ENCODE measurements around the gene CFDP1. TPM values are rescaled to one million over a fixed set of nuclear protein-coding genes. Genes with fewer than 3 reads are reported as not detected.

The CFDP1 gene
- 10 to 100 TPM; 47.5 to 49.7 TPM for total RNA-seq

- H3K27ac Mint-ChIP-seq: peak within 1 kb of the TSS; percentile 95 to 98
- peaks cover 17 to 34% of the 10 kb centered on the region in 2 donors for H3K36me3 Mint-ChIP-seq
- DNase-seq (ENCODE audit: low spot score in 2 of 2): peak; percentile 95 to 97
- H3K9me3 Mint-ChIP-seq: peaks cover 0 to 7% of the 10 kb centered on the region in 2 donors
- peak; percentile 95 for ATAC-seq
These were observed at the start of gene CFDP1 for GRCh38 chr16:75432828-75433731. TSS of gene CFDP1 (minus strand) at chr16:75433503. CDS start at chr16:75433352, 151 bp downstream.

DNA sequence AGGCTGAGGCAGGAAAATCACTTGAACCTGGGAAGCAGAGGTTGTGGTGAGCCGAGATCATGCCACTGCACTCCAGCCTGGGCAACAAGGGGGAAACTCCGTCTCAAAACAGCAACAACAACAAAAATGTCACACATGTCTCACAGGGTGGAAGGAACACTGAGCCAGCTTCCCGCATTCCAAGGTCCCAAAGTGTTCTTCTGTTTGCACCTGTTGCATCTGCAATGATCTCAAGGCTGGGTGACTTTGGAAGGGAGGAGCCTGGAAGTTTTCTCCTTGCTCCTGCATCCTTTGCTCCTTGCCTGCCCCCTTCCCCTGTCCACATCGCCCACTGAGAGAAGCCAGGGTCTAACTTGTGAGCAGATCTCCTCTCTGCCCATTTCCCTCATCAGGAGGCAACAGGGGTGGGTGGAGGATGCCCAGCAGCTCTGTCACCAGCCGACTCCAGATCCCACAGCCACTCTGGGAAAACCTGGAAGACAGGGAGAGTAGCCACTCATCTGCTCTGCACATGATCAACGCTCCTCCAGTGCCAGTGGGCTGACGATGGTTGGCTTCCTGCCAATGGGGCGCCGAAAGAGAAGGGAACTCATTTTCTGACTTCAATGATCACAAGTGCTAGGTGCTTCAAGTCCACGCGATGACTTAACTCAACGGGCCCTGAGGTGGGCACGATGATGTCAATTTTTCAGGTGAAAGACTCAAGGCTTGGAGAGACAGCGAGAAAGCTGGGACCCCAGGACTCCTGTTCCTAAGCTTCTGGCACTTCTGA lies 49.3 kb upstream of the CFDP1 start:
- no peak for ATAC-seq
- H3K36me3 Mint-ChIP-seq: no peaks in the 10 kb centered on the region
- no peak overlapping the region for H3K27ac Mint-ChIP-seq
- no peaks in the 10 kb centered on the region for H3K9me3 Mint-ChIP-seq
- no peak for DNase-seq (ENCODE audit: low spot score in 2 of 2)

DNA sequence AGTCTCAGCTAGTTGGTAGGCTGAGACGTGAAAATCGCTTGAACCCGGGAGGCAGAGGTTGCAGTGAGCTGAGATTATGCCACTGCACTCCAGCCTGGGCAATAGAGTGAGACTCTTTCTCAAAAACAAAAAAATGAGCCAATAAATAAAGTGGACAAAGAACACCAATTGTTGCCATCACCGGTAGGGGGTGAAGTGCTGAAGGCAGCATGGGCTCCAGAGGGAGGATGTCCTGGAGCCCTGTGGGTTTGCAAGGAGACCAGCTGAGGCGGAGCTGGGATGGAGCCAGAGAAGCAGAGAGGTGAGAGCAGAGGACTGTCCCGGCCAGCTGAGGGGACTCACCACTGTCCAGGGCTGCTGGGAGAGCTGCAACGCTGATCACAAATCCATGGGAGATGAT lies 48.2 kb upstream of the CFDP1 start:
- no peak overlapping the region for H3K27ac Mint-ChIP-seq
- DNase-seq (ENCODE audit: low spot score in 2 of 2) (no peak), ATAC-seq (no peak)
- no peaks in the 10 kb centered on the region for H3K36me3 Mint-ChIP-seq
- no peaks in the 10 kb centered on the region for H3K9me3 Mint-ChIP-seq

GRCh38 chr16:75479421-75479990 lies 46.2 kb upstream of the CFDP1 start:
- no peaks in the 10 kb centered on the region for H3K36me3 Mint-ChIP-seq
- ATAC-seq (no peak), DNase-seq (ENCODE audit: low spot score in 2 of 2) (no peak)
- H3K9me3 Mint-ChIP-seq: no peaks in the 10 kb centered on the region
- H3K27ac Mint-ChIP-seq: no peak overlapping the region

DNA sequence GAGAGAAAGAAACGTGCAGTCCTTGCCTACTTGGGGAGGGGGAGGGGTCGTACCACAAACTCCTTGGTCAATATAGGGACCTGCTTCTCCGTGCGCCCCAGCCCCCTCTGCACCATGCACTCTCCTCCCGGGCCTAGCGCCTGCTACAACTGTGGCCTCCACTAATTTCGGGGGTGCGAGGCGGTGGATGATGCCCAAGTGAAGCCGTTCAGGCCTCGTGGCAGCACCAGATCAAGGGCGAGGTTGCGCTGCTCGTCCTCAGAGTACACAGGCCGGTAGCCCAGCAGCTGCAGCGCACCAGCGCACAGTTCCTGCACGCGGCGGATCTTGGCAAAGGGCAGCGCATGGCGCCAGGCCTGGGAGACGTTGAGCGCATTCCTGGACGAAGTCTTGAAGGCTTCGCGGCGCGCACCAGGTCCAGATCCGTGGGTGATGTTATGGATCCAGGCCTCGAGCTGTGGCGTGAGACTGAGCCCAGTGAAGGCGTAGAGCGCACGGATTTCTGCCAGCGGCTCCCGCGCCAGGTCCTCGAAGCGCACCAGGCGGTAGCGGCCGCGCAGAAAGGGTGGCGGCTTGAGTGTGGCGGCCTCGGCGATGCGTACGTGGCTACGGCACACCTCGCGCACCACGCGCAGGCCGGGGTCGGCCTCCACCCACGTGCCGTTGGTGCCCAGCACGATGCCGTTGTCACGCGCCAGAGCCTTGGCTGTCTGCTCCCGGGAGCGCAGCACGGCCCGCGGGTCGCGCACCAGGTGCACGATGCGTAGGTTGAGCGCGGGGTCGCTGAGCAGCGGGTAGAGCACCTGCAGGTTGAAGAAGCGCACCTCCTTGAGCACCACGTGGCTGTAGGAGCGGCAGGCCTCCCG lies 45.4 kb upstream of the CFDP1 start:
- DNase-seq (ENCODE audit: low spot score in 2 of 2) (no peak), ATAC-seq (no peak)
- no peaks in the 10 kb centered on the region for H3K9me3 Mint-ChIP-seq
- no peak overlapping the region for H3K27ac Mint-ChIP-seq
- H3K36me3 Mint-ChIP-seq: no peaks in the 10 kb centered on the region

- Mint-ChIP-seq H3K27ac (no peak overlapping the region), H3K36me3 (no peaks in the 10 kb centered on the region), H3K9me3 (no peaks in the 10 kb centered on the region)
- ATAC-seq (no peak), DNase-seq (ENCODE audit: low spot score in 2 of 2) (no peak)
These were observed 44.6 kb upstream of the CFDP1 start for GRCh38 chr16:75477680-75478473.

- Mint-ChIP-seq H3K27ac (no peak overlapping the region), H3K36me3 (no peaks in the 10 kb centered on the region), H3K9me3 (no peaks in the 10 kb centered on the region)
- no peak for ATAC-seq
- no peak for DNase-seq (ENCODE audit: low spot score in 2 of 2)
These were observed 43.5 kb upstream of the CFDP1 start for GRCh38 chr16:75476817-75477216.

DNA sequence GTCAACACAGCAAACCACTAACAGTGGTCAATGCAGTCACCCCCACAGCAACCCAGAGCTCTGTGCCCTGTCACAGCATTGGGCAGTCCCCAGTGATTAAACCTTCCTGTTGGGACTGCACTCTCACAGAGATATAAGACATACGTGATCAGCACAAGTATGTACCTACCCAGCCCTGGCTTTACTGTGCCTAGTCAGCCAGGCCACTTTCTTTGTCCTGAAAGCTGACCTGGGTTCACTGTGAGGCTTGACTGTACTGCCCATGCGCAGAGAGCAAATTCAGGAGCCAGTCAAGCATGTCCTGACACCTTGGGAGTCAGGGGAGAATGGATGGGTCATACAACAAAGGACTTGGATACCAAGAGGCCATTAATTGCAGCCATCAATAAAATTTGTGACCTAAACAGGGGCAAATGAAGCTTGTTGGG lies 42.1 kb upstream of the CFDP1 start:
- Mint-ChIP-seq H3K9me3 (no peaks in the 10 kb centered on the region), H3K27ac (peak overlapping the region in 1 of 2 donors; percentile 15), H3K36me3 (no peaks in the 10 kb centered on the region)
- DNase-seq (ENCODE audit: low spot score in 2 of 2) (no peak), ATAC-seq (peak in 1 of 2 donors; percentile 64)

DNA sequence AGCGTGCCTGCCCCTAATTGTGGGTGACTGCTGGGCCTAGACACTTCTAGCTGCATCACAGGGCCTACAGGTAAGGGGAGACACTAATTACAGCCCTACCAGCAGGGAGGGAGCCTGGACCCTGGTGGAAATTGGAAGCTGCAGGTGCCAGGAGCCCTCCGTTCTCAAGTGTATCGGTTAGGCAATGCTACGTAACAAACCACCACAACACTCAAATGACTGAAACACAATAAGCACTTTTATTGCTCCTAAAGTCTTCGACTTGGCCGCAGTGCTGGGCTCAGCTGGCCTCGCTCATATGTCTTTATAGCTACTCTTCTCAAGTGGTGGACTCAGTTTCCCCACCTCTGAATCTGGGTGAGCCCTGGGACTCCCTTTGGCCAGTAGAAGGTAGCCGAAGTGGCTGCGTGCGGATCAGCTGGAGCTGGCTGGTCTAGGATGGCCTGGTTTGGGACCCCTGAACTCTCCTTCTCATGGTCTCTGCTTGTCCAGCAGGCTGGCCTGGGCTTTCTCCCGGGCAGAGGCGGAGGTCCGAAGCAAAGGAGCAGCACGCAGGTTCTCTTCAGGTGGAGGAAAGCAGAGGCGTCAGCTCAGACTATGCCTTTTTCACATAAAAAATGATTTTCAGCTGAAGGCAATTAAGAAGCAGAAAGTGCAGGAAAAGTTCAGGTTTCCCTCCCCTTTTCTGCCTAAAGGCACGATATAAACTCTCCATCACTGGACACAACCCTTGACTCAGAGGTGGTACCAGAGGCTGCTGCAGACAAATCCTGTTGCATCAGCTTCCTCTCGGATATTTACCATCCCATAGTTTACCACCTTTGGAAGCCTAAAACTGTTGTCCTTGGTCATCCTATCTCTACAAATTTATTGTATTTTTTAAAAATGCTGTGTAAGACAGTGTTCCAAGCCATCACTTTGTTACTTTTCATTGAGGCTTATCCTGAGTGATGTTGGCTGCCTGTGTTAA lies 39.9 kb upstream of the CFDP1 start:
- H3K9me3 Mint-ChIP-seq: no peaks in the 10 kb centered on the region

DNA sequence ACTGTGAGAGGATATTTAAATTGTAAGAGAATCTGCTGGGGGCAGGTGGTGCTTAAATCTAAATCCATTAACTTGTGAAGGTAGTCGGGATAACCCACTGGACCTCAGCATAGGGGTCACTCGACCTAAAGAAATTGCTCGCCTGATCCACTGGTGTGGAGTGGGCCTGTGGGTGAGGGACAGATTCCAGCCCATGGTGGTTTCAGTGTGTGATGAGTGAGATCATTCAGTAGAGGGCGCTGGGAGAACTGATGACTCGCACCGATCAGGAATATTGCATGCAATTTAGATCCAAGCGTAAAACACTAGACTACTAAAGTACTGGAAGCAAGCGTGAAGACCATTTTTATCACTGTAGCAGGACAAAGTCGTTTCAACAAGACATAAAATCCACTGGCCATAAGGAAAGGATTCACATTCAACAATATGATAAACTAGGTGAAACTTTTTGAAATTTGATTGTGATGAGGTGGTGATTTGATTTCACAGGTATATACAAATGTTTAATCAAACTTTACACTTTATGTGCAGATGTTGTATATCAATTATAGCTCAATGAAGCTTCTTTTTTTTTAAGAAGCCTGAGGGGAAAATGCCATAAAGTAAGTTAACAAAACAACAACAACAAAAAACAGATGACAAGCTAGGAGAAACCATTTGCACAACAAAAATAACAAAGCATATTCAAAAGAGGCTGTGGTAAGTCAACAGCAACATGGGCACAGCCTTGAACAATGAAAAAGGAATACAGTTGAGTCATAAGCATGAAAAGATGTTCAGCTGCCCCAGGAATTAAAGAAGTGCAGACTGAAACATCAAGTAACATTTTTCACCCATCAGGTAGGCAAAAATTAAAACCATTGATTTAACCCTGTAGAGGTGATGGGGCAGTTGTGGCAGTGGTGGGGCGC lies 38.7 kb upstream of the CFDP1 start:
- peak in 1 of 2 donors; percentile 26 for DNase-seq (ENCODE audit: low spot score in 2 of 2)
- H3K36me3 Mint-ChIP-seq: no peaks in the 10 kb centered on the region

More for the DNA sequence above, 39.9 kb upstream of the CFDP1 start:
- no peak for ATAC-seq
- DNase-seq (ENCODE audit: low spot score in 2 of 2): no peak
- no peaks in the 10 kb centered on the region for H3K36me3 Mint-ChIP-seq
- no peak overlapping the region for H3K27ac Mint-ChIP-seq

DNA sequence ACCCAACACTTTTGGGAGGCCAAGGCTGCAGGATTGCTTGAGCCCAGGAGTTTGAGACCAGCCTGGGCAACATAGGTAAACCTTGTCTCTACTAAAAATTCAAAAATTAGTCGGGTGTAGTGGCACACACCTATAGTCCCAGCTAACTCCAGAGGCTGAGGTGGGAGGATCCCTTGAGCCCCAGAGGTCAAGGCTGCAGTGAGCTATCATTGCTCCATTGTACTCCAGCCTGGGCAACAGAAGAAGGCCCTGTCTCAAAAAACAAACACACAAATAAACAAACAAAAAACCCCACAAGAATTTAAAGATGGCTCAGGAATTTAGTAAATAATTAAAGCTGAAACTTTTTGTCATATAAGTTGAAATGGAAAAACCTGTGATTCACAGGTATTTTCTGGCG lies 33.5 kb upstream of the CFDP1 start:
- H3K27ac Mint-ChIP-seq: no peak overlapping the region
- no peak for ATAC-seq
- H3K36me3 Mint-ChIP-seq: peaks cover 5 to 6% of the 10 kb centered on the region in 2 donors

More for the DNA sequence above, 38.7 kb upstream of the CFDP1 start:
- Mint-ChIP-seq H3K9me3 (no peaks in the 10 kb centered on the region), H3K27ac (peak overlapping the region in 1 of 2 donors; percentile 52)
- ATAC-seq: peak; percentile 73 to 88

DNA sequence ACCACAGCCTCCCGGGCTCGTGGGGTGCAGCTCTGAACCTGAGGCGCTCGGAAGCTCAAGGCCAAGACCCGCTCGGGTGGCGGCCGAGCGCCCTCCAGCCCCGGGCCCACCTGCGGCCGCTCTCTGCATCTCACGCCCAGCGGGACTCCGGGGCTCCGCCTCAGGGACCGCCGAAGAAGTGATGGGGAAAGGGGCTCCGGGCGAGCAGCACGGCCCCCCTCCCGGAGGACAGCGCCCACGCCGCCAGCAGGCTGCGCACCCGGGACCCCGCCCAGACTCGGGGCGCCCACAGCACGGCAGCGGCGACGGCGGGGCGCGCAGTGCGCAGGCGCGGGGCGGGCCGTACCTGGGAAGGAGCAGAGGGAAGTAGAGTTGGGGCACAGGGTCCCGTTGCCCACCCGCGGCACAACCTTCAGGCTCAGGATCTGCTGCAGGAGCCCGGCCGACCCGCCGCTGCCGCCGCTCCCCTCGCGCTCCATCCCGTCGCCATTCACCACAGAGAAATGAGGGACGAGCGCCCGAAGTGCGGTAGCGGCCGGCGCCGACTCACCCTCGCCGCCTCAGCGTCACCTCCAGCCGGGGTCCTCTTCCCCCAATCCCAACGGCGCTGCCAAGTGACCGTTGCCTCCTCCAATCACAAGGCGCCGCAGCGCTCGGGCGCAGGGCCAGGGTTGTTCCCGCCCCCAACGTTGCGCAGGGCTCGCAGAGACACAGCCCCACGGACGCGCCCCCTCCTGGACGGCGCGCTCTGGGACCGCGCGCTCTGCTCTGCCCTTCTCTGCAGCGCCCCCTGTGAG lies 31.0 kb upstream of the CFDP1 start, which contains the start of gene TMEM170A:
Gene TMEM170A (minus strand): TSS at position 568 of the 797 bp plus-strand sequence. CDS start 89 bp downstream, at position 479.
- Mint-ChIP-seq H3K9me3 (no peaks in the 10 kb centered on the region), H3K27ac (peak within 1 kb of the TSS; percentile 81 to 99), H3K36me3 (peaks cover 5 to 18% of the 10 kb centered on the region in 2 donors)
- DNase-seq (ENCODE audit: low spot score in 2 of 2): peak; percentile 100
- peak; percentile 94 for ATAC-seq

More for the DNA sequence above, 33.5 kb upstream of the CFDP1 start:
- peak in 1 of 2 donors; percentile 26 for DNase-seq (ENCODE audit: low spot score in 2 of 2)
- no peaks in the 10 kb centered on the region for H3K9me3 Mint-ChIP-seq
